Stimulated activated CD8-positive, alpha-beta memory T cell treated with anti-CD3 and anti-CD28 coated beads, Interleukin-4, amount 100 ng/mL, for 48 hours (primary cell): ENCODE measurements around the gene PRX.
"Not testable (repeated sequence)": the region's sequence is repeated elsewhere in the genome, so short reads cannot be mapped to it uniquely, and the experiment has no call there.

Experiments
- DNase-seq: peaks from one replicate; pipeline ENCODE4 v3.0.0-alpha.2; 2020

Gene PRX

GRCh38 chr19:40414542-40415535 is 1.7 kb upstream of the PRX start:
- DNase-seq: no peak

DNA sequence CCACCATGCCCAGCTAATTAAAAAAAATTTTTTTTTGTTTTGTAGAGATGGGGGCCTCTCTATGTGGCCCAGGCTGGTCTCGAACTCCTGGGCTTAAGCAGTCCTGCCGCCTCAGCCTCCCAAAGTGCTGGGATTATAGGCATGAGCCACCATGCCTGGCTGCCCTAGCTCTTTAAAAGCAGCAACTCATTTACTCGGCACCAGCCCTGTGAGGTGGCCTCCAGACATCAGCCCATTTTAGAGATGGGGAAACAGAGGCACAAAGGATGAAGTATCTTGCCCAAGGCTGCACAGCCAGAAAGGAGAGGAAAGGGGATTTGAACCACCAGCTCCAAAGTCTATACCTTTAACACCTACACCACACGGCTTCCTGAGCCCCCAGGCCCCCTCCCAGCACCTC is 312 bp downstream of the PRX start:
- no peak for DNase-seq

DNA sequence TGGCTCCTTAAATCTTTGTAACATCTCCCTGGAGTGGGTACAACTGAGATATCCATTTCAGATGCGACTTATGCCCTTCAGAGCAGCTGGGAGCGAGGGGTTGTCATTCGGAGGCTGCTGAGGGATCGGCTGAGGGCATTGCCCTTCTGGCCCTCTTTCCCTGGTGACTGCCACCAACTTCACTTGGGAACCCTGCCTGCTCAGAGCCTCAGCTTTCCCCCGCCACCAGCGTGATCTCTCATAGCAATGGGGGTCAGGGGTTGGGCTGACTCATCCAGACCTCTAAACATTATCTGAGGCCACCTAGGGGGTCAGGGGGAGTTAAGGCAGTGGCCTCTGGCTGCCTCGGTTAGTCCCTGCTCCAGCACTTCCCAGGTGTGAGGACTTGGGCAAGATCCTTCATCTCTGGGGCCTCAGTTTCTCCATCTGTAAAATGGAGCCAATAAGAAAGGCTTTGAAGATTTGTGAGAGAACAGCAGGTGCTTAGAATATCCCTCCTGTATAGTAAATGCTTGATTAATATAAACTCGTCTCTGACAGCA is 1.1 kb downstream of the PRX start:
- no peak for DNase-seq

DNA sequence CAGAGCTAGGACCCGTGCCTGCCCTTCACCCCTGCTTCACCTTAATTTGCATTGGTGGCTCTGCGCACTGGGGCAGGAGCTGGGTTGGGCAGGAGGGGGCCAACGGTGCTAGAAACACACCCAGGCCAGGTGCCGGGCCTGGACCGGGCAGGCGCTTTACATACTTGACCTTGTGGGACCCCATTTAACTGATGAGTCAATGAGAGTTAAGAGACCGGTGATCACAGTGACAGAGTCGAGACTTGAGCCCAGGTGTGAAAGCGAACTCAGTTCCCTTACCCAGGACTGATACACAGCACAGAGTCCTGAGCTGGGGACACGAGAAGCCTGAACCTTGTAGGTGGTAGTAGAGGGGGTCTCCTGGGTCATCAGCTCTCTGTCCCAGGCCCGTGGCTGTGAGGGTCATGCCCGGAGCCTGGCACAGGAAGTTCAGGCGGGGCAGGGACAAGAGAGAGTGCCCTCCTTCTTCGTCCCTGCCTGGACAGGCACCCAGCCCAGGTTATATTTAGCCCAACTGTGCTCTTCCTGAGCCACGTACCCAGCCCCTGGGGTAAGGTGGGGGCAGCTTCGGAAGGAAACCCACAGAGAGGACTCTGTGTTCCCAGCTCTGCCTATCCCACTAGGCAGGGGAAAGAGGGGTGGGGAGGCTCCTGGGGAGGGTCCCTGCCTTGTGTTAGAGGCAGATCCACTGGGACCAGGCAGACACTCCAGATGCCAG is 1.9 kb downstream of the PRX start:
- no peak for DNase-seq

DNA sequence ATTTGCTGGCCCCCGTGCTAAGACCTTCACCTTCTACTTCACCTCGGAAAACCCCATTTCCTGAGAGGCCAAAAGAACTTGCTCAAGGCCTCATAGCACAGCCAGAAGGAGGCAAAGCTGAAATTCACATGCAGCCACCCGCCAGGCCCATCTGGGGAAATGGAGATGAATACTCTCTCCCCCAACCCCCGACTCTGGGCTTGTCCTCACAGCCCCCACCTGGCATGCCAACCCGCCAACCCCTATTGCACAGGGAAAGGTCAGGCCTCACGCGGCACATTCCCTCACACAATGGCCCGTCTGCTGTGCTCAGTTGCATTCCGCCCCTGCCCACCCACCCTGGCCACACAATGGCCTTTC is 3.2 kb downstream of the PRX start:
- no peak for DNase-seq

GRCh38 chr19:40408598-40408925 is 4.6 kb downstream of the PRX start:
- DNase-seq: not testable (repeated sequence)

DNA sequence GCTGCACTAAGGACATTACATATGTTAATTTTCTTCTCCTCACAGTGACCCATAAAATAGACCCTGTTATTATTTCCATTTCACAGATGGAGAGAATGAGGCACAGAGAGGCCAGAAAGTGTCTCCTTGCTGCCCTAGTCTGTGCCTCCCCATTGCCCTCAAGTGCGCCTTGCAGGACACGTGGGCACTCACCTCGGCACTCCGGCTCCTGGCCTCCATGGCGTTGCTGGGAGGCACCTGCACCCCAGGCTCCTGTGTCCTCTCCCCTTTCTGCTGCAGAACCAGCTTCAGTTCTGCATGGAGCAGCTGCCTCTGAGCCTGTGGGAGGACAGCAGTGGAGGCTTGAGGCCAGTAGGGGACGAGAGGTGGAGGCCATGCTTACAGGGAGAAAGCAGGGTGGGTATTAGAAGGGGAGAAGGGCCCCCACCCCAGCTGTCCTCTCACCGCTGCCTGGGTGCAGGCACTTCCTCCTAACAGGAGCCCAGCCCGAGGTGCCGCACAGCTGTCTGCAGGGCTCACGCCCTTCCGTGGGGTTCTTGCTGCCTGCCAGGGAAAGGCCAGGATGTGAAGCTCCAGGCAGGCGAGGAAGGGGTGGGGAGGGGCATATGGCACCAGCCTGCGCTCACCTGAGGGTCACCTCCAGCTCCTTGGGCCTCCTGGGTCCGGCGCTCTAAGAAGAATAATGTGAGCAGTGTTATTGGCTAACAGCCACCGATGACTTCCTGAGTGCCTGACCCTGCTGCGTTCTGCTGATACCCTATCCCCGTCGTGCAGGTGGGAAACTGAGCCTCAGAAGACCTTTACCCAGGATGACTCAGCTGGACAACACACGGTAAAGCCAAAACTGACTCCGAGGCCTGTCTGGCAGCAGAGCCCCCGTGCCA is 5.2 kb downstream of the PRX start:
- DNase-seq: no peak

DNA sequence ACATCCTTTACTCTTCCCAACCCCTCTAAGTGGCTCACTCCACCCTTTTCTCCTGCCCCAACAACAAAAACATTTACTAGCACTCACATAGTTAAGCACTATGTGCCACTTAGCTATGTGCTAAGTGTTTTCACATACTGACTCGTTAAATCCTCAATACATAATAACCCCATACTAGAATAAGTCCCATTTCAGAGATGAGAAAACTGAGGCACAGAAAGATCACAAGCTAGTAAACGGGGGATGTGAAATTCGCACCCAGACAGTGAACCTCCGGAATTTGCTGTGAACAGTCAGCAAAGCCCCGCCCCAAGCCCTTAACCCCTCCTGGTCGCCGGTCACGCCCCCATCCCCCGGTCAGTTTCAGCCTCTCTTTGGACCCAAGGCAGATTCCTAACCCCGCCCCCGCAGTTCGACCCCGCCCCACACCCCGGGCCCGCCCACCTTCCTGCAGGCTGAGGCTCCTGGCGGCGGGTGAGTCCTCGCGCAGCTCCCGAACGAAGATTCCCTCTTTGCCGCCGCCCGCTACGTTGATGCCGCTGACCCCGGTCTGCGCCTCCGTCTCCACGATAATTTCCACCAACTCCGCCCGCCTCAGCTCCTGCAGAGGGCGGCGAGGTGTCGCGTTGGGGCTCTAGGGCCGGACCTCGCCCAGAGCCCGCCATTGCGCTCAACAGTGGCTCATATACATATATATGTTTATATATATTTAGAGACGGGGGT is 9.8 kb downstream of the PRX start:
- peak; percentile 91 for DNase-seq

- no peak for DNase-seq
Measured at GRCh38 chr19:40400559-40400958, 12.6 kb downstream of the PRX start.

DNA sequence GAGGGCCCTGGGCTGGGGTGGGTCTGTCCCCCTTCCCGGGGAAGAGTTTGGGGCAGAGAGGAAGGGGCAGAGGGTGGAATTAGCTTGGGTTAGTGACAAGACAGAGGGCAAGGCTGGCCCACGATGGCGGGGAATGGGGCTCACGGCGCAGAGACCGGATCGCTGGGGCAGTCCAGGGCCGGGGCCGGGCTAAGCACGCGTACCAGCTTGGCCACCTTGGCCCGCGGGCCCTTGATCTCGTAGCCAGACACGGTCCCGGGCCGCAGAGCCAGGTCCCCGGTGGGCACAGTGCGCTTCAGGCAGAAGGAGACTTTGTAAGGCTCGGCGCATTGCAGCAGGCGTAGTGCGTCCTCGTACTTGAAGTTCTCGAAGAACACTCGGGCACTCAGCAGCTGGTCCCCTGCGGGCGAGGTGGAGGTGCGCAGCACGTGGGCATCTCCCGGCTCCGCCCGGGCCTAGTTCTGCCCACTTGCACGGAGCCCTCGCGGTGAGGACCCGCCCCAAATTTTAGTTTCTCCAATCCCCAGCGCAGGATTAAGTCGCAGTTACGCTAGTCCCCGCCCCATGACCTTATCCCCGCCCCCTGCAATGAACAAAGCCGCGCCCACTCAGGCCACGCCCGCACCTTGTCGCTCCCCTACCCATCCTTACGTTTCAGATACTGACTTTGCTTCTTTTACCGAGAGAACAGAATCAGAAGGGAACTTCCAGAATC is 14.6 kb downstream of the PRX start:
- peak; percentile 76 for DNase-seq

GRCh38 chr19:40397568-40397906 is 15.6 kb downstream of the PRX start:
- DNase-seq: no peak

DNA sequence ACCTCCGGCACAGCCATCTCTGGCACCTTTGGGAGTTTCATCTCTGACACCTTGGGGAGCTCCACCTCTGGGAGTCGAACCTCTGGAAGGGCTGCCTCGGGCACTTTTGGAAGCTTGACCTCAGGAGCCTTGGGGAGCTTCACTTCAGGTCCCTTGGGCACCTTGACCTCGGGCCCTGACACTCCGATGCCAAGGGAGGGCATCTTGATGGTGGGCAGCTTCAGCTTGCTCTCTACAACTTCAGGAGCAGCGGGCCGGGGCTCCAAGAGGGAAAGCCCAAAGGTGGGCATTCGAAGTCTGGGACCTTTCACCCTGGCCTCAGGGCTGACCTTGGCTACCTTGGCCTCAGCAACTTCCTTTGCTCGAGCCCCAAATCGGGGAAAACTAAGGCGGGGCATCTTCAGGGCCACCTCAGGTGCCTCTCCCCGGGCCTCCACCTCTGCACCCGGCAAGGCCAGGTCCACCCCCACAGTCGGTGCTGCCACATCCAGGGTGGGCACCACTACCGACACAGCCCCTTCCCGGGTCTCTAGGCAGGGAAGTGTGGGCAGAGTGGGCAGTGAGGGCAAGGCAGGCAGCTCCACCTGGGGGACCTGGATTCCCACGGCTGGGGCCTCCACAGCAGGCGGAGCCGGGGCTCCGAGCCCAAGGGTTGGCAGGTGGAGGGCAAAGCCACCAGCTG is 16.2 kb downstream of the PRX start:
- DNase-seq: no peak

DNA sequence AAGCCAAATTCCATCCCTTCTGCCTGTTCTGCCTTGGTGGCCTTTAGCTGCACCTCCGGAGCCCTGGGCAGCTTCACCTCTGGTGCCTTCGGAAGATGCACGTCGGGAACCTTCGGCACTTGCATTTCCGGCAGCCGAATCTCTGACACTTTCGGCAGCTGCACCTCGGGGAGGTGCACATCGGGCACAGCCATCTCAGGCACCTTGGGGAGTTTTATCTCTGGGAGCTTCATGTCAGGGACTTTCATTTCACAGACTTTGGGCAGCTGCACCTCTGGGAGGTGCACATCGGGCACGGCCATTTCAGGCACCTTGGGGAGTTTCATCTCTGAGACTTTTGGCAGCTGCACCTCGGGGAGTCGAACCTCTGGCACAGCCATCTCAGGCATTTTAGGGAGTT is 17.2 kb downstream of the PRX start:
- DNase-seq: no peak

DNA sequence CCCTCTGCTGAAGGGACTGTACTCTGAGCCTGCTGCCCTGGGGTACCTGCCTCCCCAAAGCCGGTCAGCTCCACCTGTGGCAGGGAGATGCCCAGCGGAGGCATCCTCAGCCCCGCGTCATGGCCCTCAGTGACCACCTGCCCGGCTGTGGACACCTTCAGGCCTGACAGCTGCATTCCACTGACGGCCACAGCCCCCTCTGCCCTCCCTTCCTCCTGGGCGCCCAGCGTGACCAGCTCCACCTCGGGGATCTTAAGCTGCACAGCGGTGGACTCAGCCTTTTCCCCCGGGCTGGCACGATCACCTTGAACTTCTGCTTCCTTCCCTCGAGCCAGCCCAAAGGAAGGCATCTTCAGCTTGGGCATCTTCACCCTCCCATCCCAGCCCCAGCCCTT is 18.4 kb downstream of the PRX start:
- no peak for DNase-seq

DNA sequence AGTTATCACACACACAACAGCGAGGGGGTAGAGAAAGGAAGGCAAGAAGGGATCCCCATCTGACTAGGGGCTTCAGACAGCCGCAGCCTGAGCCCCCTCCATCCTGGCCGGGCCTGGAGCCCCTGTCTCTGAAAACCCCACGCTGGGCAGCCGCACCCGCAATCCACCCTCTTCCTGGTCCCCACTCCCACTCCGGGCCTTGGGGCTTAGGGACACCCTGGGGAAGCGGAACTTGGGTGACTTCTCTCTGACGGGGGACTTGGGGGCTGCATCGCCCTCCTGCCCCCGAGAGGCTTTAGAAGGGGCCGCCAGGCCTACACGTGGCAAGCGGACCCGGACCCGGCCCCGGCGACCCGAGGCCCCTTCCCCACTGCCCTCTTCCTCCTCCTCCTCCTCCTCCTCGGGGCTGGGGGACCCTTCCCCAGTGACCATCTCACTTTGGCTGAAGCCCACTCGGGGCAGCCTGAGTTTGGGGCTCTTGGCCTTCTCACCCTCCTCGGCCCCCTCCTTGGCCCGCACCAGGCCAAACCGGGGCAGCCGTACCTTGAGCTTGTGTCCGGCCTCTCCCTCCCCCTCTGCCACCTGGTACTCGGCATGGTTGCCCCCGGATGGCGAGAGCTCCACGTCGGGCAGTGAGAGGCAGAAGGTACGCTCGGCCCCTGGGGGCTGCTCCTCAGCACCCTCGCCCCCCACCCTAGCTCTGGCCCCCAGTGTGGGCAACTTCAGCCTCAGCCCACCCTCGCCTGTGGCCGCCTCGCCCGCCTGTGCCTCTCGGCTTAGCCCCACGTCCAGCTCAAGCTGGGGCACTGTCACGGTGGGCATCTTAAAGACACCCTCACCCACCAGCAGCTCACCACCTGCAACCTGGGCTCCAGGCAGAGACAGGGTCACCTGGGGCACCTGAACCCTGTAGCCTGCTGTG is 19.0 kb downstream of the PRX start:
- DNase-seq: no peak

DNA sequence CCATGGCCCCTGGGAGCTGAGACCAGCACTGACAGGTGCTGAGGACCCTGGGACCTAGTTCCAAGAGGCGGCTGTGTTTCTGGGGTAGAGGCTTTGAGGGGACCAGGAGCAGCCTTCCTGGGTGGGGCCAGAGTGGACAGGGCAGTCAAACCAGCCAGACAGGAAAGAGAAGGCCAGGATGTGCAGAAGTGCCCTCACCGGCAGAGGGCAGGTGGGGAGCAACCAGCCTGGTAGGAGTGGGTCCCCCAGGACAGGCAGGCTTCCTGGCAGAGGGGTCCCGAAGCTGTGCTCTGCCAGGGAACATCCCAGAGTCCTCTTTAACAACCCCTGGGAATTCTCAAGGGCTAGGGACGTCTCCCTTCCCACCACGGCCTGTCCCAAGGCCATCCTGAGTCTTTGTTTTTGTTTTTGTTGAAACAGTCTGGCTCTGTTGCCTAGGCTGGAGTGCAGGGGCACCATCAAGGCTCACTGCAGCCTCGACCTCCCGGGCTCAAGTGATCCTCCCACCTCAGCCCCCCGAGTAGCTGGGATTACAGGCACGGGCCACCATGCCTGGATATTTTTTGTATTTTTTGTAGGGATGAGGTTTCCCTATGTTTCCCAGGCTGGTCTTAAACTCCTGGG is 20.2 kb downstream of the PRX start:
- no peak for DNase-seq

GRCh38 chr19:40392123-40392522 is 21.1 kb downstream of the PRX start:
- DNase-seq: no peak

- DNase-seq: no peak
Measured at GRCh38 chr19:40390084-40390742, 23.0 kb downstream of the PRX start, which contains the start of gene HIPK4. Gene HIPK4, minus strand, starts transcription at chr19:40390181. Its CDS starts 279 bp downstream, at chr19:40389902.
